D721Med (cell line): ENCODE data around the gene UBA3.

Experiments
- DNase-seq: peaks from one replicate; pipeline ENCODE4 v3.0.0; 2011; ENCODE audit warnings: low spot score; ENCODE audit not compliant: insufficient read length
- FAIRE-seq: peaks from 2 replicates; lab custom pipeline; 2011; peaks lifted over from hg19 to GRCh38; lab: Jason Lieb, UNC
- TF ChIP-seq, protein P1 (sequence below): IDR thresholded peaks from 2 replicates; pipeline ENCODE4 v1.5.1; 2012; ENCODE audit warnings: mild to moderate bottlenecking, control low read depth; ENCODE audit not compliant: insufficient read depth; ENCODE audit errors: missing control alignments

UBA3 gene

GRCh38 chr3:69121513-69121912 lies 41.3 kb upstream of the UBA3 start:
- FAIRE-seq (no peak), DNase-seq (no peak)
- TF ChIP-seq, protein P1, sequence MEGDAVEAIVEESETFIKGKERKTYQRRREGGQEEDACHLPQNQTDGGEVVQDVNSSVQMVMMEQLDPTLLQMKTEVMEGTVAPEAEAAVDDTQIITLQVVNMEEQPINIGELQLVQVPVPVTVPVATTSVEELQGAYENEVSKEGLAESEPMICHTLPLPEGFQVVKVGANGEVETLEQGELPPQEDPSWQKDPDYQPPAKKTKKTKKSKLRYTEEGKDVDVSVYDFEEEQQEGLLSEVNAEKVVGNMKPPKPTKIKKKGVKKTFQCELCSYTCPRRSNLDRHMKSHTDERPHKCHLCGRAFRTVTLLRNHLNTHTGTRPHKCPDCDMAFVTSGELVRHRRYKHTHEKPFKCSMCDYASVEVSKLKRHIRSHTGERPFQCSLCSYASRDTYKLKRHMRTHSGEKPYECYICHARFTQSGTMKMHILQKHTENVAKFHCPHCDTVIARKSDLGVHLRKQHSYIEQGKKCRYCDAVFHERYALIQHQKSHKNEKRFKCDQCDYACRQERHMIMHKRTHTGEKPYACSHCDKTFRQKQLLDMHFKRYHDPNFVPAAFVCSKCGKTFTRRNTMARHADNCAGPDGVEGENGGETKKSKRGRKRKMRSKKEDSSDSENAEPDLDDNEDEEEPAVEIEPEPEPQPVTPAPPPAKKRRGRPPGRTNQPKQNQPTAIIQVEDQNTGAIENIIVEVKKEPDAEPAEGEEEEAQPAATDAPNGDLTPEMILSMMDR: no peak

DNA sequence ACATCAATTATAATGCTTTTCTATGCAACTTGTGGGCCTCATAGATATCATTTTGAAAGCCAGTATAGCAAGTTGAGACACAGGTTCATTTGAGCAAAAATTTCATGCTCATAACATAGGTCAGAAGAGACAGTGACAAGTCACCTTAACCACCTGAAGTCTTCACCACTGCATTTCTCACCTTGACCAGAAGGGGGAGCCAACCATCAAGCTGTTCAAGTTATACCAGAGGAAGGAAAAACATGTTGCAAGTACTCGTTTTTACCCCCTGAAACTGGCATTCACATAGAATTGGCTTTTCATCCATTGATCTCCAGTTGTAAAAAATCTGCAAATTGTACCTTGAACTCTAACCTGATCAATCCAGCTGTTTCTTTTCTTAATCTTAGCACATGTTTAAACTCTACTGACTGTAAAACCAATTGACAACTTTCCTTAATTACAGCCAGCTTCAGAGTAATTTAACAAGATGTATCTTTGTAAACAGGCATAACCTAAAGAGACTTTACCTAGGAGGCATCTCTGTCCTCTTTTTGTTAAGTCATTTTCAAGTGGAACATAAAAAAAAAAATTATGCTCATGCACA lies 40.8 kb upstream of the UBA3 start:
- DNase-seq (peak; percentile 16), FAIRE-seq (peak; percentile 94)
- TF ChIP-seq, protein P1: peak; percentile 92

DNA sequence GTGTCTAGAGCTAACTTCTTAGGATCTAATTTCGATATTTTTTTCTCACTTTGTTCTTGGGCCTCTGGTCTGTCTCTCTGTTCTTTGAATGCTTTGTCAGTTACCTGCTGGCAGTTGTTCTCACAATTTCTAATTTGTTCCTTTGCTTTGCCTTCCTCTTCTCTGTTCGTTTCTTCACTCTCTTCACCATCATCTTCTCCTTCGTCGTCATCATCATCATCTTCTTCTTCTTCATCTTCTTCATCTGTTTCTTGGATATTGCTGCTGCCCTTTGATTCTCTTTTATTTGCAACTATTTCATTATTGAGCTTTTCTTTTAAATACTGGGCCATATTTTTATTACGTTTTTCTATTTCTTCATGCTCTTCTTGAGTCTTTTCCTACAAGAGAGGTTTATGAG lies 39.5 kb upstream of the UBA3 start:
- no peak for FAIRE-seq
- DNase-seq: no peak
- TF ChIP-seq, protein P1: no peak

DNA sequence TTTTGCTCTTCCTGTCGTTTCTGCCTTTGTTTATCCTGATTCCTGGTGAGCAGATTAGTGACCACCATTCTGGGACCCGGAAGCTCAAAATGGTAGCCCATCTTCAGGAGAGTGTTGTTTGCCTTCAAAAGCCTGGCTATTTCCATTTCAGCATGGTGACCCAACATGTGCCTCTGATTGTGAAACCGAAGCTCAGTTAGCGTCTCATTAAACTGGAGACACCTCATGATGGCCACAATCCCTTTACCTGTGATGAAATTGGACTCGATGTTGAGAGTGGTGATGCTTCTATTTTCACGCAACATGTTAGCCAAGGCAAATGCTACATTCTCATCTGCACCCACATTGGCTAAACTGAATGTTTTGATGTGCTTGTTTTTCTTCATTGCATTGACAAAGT lies 39.0 kb upstream of the UBA3 start:
- FAIRE-seq (no peak), DNase-seq (no peak)
- TF ChIP-seq, protein P1: no peak

- FAIRE-seq (no peak), DNase-seq (no peak)
- TF ChIP-seq, protein P1: no peak
Measured at GRCh38 chr3:69118555-69118954, 38.4 kb upstream of the UBA3 start.

DNA sequence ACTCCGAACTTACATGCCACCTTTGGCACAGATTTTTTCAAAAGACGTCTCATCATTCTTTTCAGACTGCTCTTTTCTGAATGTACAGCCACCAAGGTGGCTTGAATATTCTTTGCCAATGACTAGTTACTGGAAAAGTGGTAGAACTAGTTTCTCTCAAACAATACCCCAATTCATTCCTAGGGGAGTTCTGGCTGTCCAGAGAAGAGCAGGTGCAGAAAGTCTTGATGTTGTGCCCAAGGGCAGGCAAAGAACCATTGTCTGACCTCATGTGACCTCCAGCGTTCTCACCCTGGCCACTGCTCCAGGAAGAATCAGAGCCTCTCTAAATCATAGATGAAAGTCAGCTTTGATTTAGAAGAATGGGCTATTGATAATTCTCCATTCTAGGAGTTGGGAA lies 36.7 kb upstream of the UBA3 start:
- FAIRE-seq (no peak), DNase-seq (no peak)
- TF ChIP-seq, protein P1: no peak

DNA sequence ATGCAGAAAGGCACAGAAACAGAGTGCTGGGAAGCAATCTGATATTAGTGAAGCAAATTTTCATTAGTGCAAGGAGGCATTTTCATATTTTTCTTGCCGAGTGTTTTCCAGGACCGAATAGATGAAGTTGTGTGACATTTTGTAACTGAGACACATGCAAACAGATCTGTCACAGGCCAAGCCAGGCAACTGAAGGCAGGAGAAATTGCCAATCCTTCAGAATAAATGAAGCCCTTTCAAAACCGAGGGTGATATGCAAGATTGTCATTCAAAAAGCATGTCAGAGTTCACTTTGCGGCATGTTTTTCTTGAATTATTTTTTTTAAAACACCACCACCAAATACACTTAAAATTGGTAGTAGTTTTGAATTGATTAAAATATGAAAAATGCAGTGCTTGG lies 36.0 kb upstream of the UBA3 start:
- TF ChIP-seq, protein P1: no peak
- DNase-seq: no peak
- FAIRE-seq: no peak
